BLaER1 treated with 17β-estradiol and CSF1 and Interleukin-3, amounts not matched to agents 10 nM and 100 nM (cell line): ENCODE results near the gene HK1.
"Not testable (repeated sequence)": the region's sequence is repeated elsewhere in the genome, so short reads cannot be mapped to it uniquely, and the experiment has no call there.

Source experiments
- H3K27ac ChIP-seq, 11 experiments: shearing (Covaris generic); formaldehyde crosslinking; 2 replicates each; pipeline ENCODE4 v1.8.1; 2022
- H3K27me3 ChIP-seq, 11 experiments: shearing (Covaris generic); formaldehyde crosslinking; 2 replicates each; pipeline ENCODE4 v1.8.1; 2022
- H3K36me3 ChIP-seq, 11 experiments: shearing (Covaris generic); formaldehyde crosslinking; 2 replicates each; pipeline ENCODE4 v1.8.1; 2022
- H3K4me1 ChIP-seq, 10 experiments: shearing (Covaris generic); formaldehyde crosslinking; 2 replicates each; pipeline ENCODE4 v1.8.1; 2022
- H3K4me2 ChIP-seq, 11 experiments: shearing (Covaris generic); formaldehyde crosslinking; 2 replicates each; pipeline ENCODE4 v1.8.1; 2022
- H3K4me3 ChIP-seq, 10 experiments: shearing (Covaris generic); formaldehyde crosslinking; 2 replicates each; pipeline ENCODE4 v1.8.1; 2022
- H3K9ac ChIP-seq, 11 experiments: shearing (Covaris generic); formaldehyde crosslinking; 2 replicates each; pipeline ENCODE4 v1.8.1; 2022
- H3K9me3 ChIP-seq, 11 experiments: shearing (Covaris generic); formaldehyde crosslinking; replicated peaks in 1 of 11; 2 replicates each; pipeline ENCODE4 v1.8.1; 2022
- H4K20me1 ChIP-seq, 11 experiments: shearing (Covaris generic); formaldehyde crosslinking; 2 replicates each; pipeline ENCODE4 v1.8.1; 2022
- Cebpa-rat ChIP-seq, 11 experiments: shearing (Covaris generic); IDR thresholded peaks; 2 replicates each; pipeline ENCODE4 v1.8.1; 2022

HK1 gene

DNA sequence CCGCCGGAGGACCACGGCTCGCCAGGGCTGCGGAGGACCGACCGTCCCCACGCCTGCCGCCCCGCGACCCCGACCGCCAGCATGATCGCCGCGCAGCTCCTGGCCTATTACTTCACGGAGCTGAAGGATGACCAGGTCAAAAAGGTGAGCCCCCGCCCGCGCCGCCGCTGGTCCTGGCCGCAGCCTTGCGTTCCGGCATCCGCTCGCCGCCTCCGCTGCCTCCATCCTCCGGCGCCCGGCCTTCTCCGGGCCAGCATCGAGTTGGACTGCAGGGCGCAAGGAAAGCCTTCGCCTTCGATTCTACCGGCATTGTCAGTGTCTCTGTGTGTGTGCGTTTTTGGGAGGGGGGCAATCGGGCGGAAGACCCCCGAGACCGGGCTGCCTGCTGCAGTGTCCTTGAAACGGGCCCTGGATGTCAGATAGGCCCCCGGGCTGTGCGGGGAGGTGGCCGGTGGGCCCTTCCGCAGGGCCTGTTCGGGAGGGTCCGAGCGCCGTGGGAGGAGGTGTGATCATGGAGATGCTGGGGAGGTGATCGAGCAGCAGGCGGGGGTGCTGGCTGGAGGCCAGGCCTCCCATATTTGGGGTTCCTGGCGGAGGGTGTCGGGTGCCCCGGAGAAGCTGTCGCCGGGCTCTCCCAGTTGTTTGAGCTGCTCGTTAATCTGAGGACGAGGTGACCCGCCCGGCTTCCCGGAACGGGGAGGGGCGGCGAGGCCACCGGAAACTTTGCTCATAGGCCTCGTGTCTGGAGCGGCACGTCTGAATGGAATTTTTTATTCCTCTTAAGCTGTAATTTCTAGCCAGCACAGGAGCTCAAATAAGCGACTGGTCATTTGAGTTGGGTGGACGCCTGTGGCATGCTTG is 40.8 kb downstream of the HK1 start:
- Histone ChIP-seq H3K9ac (peak overlapping the region; percentile 80 to 94 (median 91)), H3K9me3 (no peaks in the 10 kb centered on the region), H4K20me1 (peaks cover 22 to 53% (median 45%) of the 10 kb centered on the region in 11 experiments; a peak in 21 of 22 replicates), H3K27ac (peak overlapping the region; percentile 73 to 91 (median 85)), H3K4me1 (peaks cover 33 to 57% (median 38%) of the 10 kb centered on the region in 10 experiments), H3K4me2 (peak overlapping the region; percentile 84 to 99 (median 92)), H3K4me3 (peak overlapping the region; percentile 79 to 100 (median 98)), H3K36me3 (peaks cover 0 to 25% (median 0%) of the 10 kb centered on the region in 11 experiments; a peak in 6 of 22 replicates), H3K27me3 (no peaks in the 10 kb centered on the region)
- no peak for TF ChIP-seq Cebpa-rat (IDR thresholded peaks at IDR 0.05)

DNA sequence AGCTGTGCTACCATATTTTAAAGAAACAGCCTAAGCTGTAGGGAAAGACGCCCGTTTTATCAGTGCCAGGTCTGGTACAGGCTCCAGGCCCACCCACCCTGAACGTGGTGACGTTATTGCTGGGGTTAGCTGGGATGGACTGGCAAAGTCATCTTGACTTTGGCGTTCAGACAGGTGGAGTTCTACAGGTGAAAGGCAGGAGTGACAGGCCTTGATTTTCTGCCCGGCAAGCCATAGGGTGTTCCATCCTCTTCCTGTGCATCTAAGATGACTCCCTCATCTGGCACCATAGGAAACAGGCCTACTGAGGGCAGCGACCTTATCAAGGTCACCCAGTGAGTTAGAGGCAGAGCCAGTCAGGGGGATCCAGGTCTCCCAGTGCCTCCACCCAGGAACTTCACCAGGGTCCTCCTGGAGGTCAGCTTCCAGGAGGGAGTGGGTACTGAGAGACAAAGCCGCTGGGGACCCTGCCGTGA is 41.6 kb downstream of the HK1 start:
- Histone ChIP-seq H3K9me3 (no peaks in the 10 kb centered on the region), H3K4me3 (peak overlapping the region; percentile 79 to 100 (median 98)), H3K9ac (peak overlapping the region; percentile 80 to 94 (median 91)), H3K27me3 (no peaks in the 10 kb centered on the region), H3K4me1 (peaks cover 33 to 64% (median 39%) of the 10 kb centered on the region in 10 experiments), H3K27ac (peak overlapping the region in 10 of 11 experiments; percentile 73 to 91 (median 86); a peak in 21 of 22 replicates), H3K36me3 (peaks cover 0 to 25% (median 0%) of the 10 kb centered on the region in 11 experiments; a peak in 6 of 22 replicates), H4K20me1 (peaks cover 23 to 60% (median 53%) of the 10 kb centered on the region in 11 experiments; a peak in 21 of 22 replicates), H3K4me2 (peak overlapping the region; percentile 84 to 99 (median 92))
- TF ChIP-seq Cebpa-rat (IDR thresholded peaks at IDR 0.05) = no peak

DNA sequence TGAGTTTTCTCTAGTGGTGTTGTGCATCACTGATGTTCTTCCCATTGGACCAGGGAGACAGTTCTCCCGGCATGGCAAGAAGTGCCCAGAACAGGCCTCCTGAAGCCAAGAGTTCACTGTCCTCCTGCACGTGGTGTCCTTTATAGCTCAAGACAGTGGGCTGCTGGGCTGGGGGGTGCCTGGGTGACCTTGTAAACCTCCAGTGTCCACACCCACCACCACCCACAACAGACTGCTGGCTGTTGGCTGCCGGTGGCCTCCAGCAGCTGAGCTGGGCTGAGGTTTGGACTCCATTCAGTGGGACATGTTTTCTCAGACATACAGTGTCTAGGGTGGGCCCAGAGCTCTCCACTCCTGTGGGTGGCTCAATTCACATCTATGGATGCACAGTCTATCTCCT is 42.2 kb downstream of the HK1 start:
- peak overlapping the region; percentile 84 to 99 (median 92) for H3K4me2 ChIP-seq
- H3K36me3 ChIP-seq = peaks cover 0 to 25% (median 0%) of the 10 kb centered on the region in 11 experiments; a peak in 6 of 22 replicates
- H3K9me3 ChIP-seq = no peaks in the 10 kb centered on the region
- peak overlapping the region in 9 of 10 experiments; percentile 79 to 100 (median 98); a peak in 17 of 20 replicates for H3K4me3 ChIP-seq
- no peak for TF ChIP-seq Cebpa-rat (IDR thresholded peaks at IDR 0.05)
- H3K27me3 ChIP-seq = no peaks in the 10 kb centered on the region
- H4K20me1 ChIP-seq = peaks cover 23 to 67% (median 58%) of the 10 kb centered on the region in 11 experiments; a peak in 21 of 22 replicates
- H3K4me1 ChIP-seq = peaks cover 33 to 70% (median 40%) of the 10 kb centered on the region in 10 experiments
- peak overlapping the region in 8 of 11 experiments; percentile 73 to 91 (median 87); a peak in 14 of 22 replicates for H3K27ac ChIP-seq
- H3K9ac ChIP-seq = peak overlapping the region in 9 of 11 experiments; percentile 80 to 94 (median 91); a peak in 16 of 22 replicates

DNA sequence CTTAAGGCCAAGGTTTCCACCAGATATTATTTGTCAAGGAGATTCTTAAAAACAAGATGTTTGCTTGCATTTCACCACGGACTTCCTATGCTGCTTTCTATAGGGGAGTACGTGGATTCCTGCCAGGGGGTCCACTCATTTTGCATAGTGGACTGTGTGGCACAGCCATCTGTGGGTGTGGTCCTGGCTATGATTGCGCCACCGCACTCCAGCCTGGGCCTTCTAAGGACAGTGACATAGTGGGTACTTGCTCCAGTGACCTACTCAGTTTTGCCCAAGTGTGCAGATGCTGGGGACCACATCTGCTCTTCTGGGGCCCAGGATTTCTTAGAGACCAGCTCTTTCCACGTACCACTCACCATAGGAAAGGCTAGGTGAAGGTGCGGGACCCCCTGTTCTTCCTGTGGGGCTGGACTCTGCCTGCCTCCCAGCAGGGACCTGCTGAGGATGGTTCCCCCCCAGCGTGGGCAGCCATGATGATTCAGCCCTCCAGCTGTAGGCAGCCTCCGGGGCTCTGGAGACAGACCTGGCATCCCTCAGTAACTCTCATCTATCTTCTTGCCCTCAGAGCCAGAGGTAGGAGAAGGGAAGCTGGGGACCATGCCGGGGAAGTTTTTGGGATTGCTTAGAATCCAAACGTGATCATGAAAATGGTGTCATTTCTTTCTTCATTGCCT is 42.9 kb downstream of the HK1 start:
- Histone ChIP-seq H4K20me1 (peaks cover 23 to 73% (median 65%) of the 10 kb centered on the region in 11 experiments; a peak in 21 of 22 replicates), H3K4me2 (peak overlapping the region; percentile 84 to 99 (median 92)), H3K9me3 (no peaks in the 10 kb centered on the region), H3K27ac (peak overlapping the region in 5 of 11 experiments; percentile 44 to 91 (median 80); a peak in 6 of 22 replicates), H3K4me1 (peaks cover 33 to 77% (median 43%) of the 10 kb centered on the region in 10 experiments), H3K36me3 (peaks cover 0 to 27% (median 0%) of the 10 kb centered on the region in 11 experiments; a peak in 6 of 22 replicates), H3K9ac (peak overlapping the region in 4 of 11 experiments; percentile 81 to 94 (median 89); a peak in 5 of 22 replicates), H3K4me3 (peak overlapping the region in 5 of 10 experiments; percentile 79 to 100 (median 95); a peak in 8 of 20 replicates), H3K27me3 (no peaks in the 10 kb centered on the region)
- TF ChIP-seq Cebpa-rat (IDR thresholded peaks at IDR 0.05) = 0 out of 22 replicates have a peak, but pooled peaks of 1 of the 11 experiments have one; percentile 15

DNA sequence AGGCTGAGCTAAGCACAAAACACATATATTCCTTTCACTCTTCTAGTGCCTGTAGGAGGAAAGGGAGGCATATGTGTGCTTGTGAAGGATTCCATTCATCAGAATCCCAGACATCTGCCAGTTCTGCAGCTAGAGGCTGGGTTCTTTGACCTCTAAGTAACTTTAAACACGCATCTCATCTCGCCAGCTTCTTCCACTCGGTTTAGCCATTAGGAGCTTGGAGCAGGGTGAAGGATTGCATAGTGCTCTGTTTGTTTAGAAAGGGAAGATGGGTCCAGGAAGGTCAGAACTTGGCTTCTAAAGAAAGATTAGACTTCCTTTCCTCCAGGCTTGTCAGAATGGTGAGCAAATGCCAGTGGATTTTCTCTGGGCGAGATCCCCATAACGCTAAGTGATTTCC is 43.6 kb downstream of the HK1 start:
- Histone ChIP-seq H3K36me3 (peaks cover 0 to 31% (median 0%) of the 10 kb centered on the region in 11 experiments; a peak in 6 of 22 replicates), H4K20me1 (peaks cover 23 to 80% (median 70%) of the 10 kb centered on the region in 11 experiments; a peak in 21 of 22 replicates), H3K27ac (no peak overlapping the region), H3K4me1 (peaks cover 34 to 84% (median 47%) of the 10 kb centered on the region in 10 experiments), H3K27me3 (no peaks in the 10 kb centered on the region), H3K4me3 (no peak overlapping the region; a peak in 1 of 20 replicates), H3K4me2 (peak overlapping the region in 6 of 11 experiments; percentile 84 to 99 (median 96); a peak in 11 of 22 replicates), H3K9ac (no peak overlapping the region), H3K9me3 (no peaks in the 10 kb centered on the region)
- no peak for TF ChIP-seq Cebpa-rat (IDR thresholded peaks at IDR 0.05)

DNA sequence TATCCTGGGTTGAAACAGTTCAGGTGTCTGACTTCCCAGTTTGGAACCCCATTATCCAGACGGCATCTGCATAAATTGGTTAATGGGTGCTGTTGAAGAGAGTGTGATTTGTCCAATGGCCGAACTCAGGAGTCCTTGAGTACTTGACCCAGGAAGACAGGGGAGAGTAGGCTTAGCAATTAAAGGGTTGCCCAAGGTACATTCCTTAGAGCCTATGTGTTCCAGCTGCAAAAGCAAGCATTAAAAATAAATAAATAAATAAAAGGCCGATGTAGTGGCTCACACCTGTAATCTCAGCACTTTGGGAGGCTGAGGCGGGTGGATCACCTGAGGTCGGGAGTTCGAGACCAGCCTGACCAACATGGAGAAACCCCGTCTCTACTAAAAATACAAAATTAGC is 44.0 kb downstream of the HK1 start:
- Histone ChIP-seq H3K4me1 (peaks cover 36 to 84% (median 49%) of the 10 kb centered on the region in 10 experiments), H3K36me3 (peaks cover 0 to 31% (median 0%) of the 10 kb centered on the region in 11 experiments; a peak in 6 of 22 replicates), H3K4me2 (peak overlapping the region in 3 of 11 experiments; percentile 96 to 99 (median 99); a peak in 5 of 22 replicates), H4K20me1 (peaks cover 23 to 85% (median 70%) of the 10 kb centered on the region in 11 experiments; a peak in 21 of 22 replicates)
- not testable (repeated sequence) for H3K27me3 ChIP-seq, H3K9ac ChIP-seq, H3K27ac ChIP-seq, H3K9me3 ChIP-seq, H3K4me3 ChIP-seq

DNA sequence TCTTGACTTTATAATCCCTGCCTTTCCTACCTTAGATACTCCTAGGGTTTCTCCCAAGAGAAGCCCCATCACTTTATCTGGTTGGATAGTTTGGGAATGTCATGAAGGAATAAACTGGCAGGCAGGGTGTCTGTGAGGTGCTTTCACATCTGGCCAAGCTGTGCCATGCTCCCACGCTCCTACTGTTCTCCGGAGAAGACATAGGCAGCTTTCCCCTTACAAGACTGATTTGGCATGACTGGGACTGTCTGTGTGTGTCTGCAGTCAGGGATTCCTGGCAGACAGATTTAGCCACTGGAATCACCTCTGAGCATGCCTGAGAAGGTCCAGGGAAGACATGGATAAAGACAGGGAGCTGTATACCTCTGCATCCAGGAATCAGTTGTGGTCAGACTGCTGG is 45.3 kb downstream of the HK1 start:
- Histone ChIP-seq H3K4me3 (no peak overlapping the region), H3K9me3 (no peaks in the 10 kb centered on the region), H3K4me1 (peaks cover 40 to 89% (median 54%) of the 10 kb centered on the region in 10 experiments), H4K20me1 (peaks cover 23 to 98% (median 70%) of the 10 kb centered on the region in 11 experiments; a peak in 21 of 22 replicates), H3K27ac (no peak overlapping the region), H3K4me2 (peak overlapping the region in 3 of 11 experiments; percentile 29 to 99 (median 33); a peak in 6 of 22 replicates), H3K9ac (peak overlapping the region in 2 of 11 experiments; percentile 42; a peak in 2 of 22 replicates), H3K36me3 (peaks cover 0 to 31% (median 0%) of the 10 kb centered on the region in 11 experiments; a peak in 6 of 22 replicates), H3K27me3 (no peaks in the 10 kb centered on the region)
- no peak for TF ChIP-seq Cebpa-rat (IDR thresholded peaks at IDR 0.05)

DNA sequence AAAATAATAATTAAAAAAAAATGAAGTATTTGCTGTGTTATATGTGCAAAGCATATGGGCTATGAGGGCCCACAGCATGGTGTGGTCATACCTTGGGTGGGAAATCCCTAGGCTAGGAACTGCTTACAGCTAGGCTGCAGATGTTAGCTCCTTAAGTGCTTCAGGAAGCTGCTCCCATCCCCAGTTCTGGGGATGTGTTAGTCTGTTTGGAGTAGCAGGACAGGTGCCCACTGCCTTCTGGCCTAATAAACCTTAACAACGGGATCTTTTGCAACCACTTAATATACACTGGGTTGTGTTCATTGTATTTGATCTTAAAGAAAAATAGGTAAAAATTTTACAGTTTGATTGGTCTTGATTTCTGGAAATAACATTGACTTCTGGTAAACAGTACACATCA is 46.3 kb downstream of the HK1 start:
- Histone ChIP-seq H3K4me2 (peak overlapping the region in 3 of 11 experiments; percentile 29 to 99 (median 33); a peak in 6 of 22 replicates), H3K4me3 (no peak overlapping the region), H4K20me1 (peaks cover 23 to 100% (median 62%) of the 10 kb centered on the region in 11 experiments; a peak in 21 of 22 replicates), H3K27ac (no peak overlapping the region), H3K4me1 (peaks cover 39 to 99% (median 59%) of the 10 kb centered on the region in 10 experiments), H3K9ac (peak overlapping the region in 1 of 11 experiments; percentile 42; a peak in 1 of 22 replicates), H3K36me3 (peaks cover 0 to 35% (median 4%) of the 10 kb centered on the region in 11 experiments; a peak in 14 of 22 replicates), H3K9me3 (no peaks in the 10 kb centered on the region), H3K27me3 (no peaks in the 10 kb centered on the region)
- no peak for TF ChIP-seq Cebpa-rat (IDR thresholded peaks at IDR 0.05)

DNA sequence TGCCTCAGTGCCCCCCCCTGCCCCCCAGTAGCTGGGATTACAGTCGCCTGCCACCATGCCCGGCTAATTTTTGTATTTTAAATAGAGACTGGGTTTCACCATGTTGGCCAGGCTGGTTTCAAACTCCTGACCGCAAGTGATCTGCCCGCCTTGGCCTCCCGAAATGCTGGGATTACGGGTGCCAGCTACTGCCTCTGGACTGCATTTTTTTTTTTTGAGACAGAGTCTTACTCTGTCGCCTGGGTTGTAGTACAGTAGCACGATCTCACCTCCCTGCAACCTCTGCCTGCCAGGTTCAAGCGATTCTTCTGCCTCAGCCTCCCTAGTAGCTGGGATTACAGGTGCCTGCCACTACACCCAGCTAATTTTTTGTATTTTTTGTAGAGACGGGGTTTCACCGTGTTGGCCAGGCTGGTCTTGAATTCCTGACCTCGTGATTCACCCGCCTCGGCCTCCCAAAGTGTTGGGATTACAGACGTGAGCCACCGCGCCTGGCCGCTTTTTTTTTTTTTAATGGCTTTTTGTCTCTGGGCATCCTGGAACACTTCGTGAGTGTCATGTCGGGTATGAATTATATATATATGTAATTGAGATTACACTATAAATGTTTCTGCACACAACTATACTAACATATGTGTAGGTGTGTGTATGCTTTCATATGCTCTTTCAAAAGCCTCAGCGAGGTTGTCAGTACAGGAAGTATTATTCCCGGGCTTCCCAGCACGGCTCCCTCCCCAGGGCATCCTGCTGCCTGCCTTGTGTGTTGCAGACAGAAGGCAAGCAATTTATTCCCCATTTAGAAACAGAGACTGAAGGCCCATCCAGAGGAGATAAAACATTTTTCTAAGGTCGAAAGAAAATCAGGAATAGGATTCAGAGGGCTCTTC is 47.6 kb downstream of the HK1 start:
- H3K4me2 ChIP-seq = peak overlapping the region in 3 of 11 experiments; percentile 46 to 99 (median 90); a peak in 6 of 22 replicates
- H3K9ac ChIP-seq = peak overlapping the region in 2 of 11 experiments; percentile 4 to 42; a peak in 1 of 22 replicates
- H3K4me1 ChIP-seq = peaks cover 26 to 99% (median 46%) of the 10 kb centered on the region in 10 experiments
- not testable (repeated sequence) for H3K27me3 ChIP-seq, H3K27ac ChIP-seq, H3K4me3 ChIP-seq, H3K9me3 ChIP-seq
- peaks cover 9 to 39% (median 17%) of the 10 kb centered on the region in 11 experiments; a peak in 19 of 22 replicates for H3K36me3 ChIP-seq
- H4K20me1 ChIP-seq = peaks cover 12 to 100% (median 50%) of the 10 kb centered on the region in 11 experiments; a peak in 21 of 22 replicates
